OCI-LY7 (cell line): Measurements from ENCODE around the gene SCAP. TPM values are rescaled to one million over a fixed set of nuclear protein-coding genes. Genes with fewer than 3 reads are reported as not detected.
A peak's percentile ranks its signal among the peaks of the same experiment; 100 is the strongest.

Experiments
- BruUV-seq: library from RNA; stranded (reverse); fragments of 400-500 nt; replicated peaks from 2 replicates; lab custom pipeline; 2021; lab: Mats Ljungman, UMichigan
- CTCF ChIA-PET: fragments of 300-600 bp; sonication (Branson Sonifier 250); formaldehyde crosslinking; loops from one replicate; lab custom pipeline; 2022; ENCODE audit warnings: antibody characterized with exemption; ENCODE audit not compliant: unreplicated experiment; lab: Charles Lee
- POLR2A ChIA-PET: fragments of 300-600 bp; sonication (Branson Sonifier 250); formaldehyde crosslinking; loops from one replicate; lab custom pipeline; 2022; ENCODE audit warnings: antibody characterized with exemption; lab: Charles Lee
- DNase-seq: peaks from one replicate; pipeline ENCODE4 v3.0.0-alpha.2; 2015; ENCODE audit warnings: low spot score
- H2AFZ ChIP-seq: fragments of 200-600 bp; sonication (generic), shearing (Covaris generic); 2 replicates; pipeline ENCODE4 v1.6.1; 2014; ENCODE audit warnings: mild to moderate bottlenecking, antibody characterized with exemption, low read length, moderate library complexity
- H3K27ac ChIP-seq: fragments of 200-600 bp; sonication (generic); 2 replicates; pipeline ENCODE4 v1.5.1; 2014; ENCODE audit warnings: mixed run types, low read depth, mild to moderate bottlenecking, moderate library complexity, low read length, inconsistent platforms; ENCODE audit not compliant: poor library complexity, severe bottlenecking
- H3K36me3 ChIP-seq: fragments of 200-600 bp; sonication (generic); 2 replicates; pipeline ENCODE4 v1.6.1; 2014; ENCODE audit warnings: mild to moderate bottlenecking, antibody characterized with exemption, low read length, moderate library complexity, mixed read lengths; ENCODE audit not compliant: insufficient read depth
- H3K4me1 ChIP-seq: fragments of 200-600 bp; sonication (generic); 2 replicates; pipeline ENCODE4 v1.5.1; 2014; ENCODE audit warnings: mild to moderate bottlenecking, low read length; ENCODE audit not compliant: insufficient read depth, poor library complexity, severe bottlenecking
- H3K4me2 ChIP-seq: fragments of 200-600 bp; sonication (generic); 2 replicates; pipeline ENCODE4 v1.6.1; 2014; ENCODE audit warnings: mild to moderate bottlenecking, low read length
- H3K4me3 ChIP-seq: fragments of 200-600 bp; sonication (generic); 2 replicates; pipeline ENCODE4 v1.5.1; 2014; ENCODE audit warnings: mild to moderate bottlenecking, low read depth, low read length; ENCODE audit not compliant: poor library complexity, severe bottlenecking
- H3K79me2 ChIP-seq: fragments of 200-600 bp; sonication (generic); 2 replicates; pipeline ENCODE4 v1.6.1; 2016; ENCODE audit warnings: low read depth, mild to moderate bottlenecking, low read length, moderate library complexity, mixed read lengths; ENCODE audit not compliant: insufficient read depth
- H3K9me2 ChIP-seq: fragments of 200-600 bp; sonication (generic); 2 replicates; pipeline ENCODE4 v1.6.1; 2016; ENCODE audit warnings: mild to moderate bottlenecking, low read length, mixed read lengths; ENCODE audit not compliant: insufficient read depth
- H3K9me3 ChIP-seq: fragments of 200-600 bp; sonication (generic); 2 replicates; pipeline ENCODE4 v1.6.1; 2014; ENCODE audit warnings: mild to moderate bottlenecking, mixed run types, low read length, mixed read lengths
- H4K20me1 ChIP-seq: fragments of 200-600 bp; sonication (generic); 2 replicates; pipeline ENCODE4 v1.6.1; 2014; ENCODE audit warnings: mild to moderate bottlenecking, antibody characterized with exemption, low read length, moderate library complexity, mixed read lengths; ENCODE audit not compliant: insufficient read depth
- EZH2phosphoT487 ChIP-seq: fragments of 200-600 bp; sonication (generic); IDR thresholded peaks from 2 replicates; pipeline ENCODE4 v1.6.1; 2018; ENCODE audit warnings: low read depth, borderline replicate concordance, mild to moderate bottlenecking, mixed run types, antibody characterized with exemption, low read length, moderate library complexity, mixed read lengths
- intact Hi-C: fragments of 100-400 bp; cut with micrococcal nuclease; formaldehyde crosslinking; loops from one replicate; pipeline ENCODE4 v1.10.0; 2022; ENCODE audit not compliant: unreplicated experiment
- total RNA-seq, 2 experiments: library from RNA; depleted of rRNA in 1 of 2; stranded (reverse); fragments of >200 nt in 1 of 2; shearing (Covaris generic) in 1 of 2; gene quantifications; 2 replicates each; pipeline ENCODE4 v1.2.3, GENCODE V29; 2014 to 2022
- TF ChIP-seq, protein P1 (sequence below): fragments of 200-600 bp; sonication (generic); conservative IDR thresholded peaks from 2 replicates; pipeline ENCODE4 v1.5.1; 2014; ENCODE audit warnings: mild to moderate bottlenecking, antibody characterized with exemption, low read length, moderate library complexity, mixed read lengths

SCAP gene
- total RNA-seq, 2 experiments from 2014 or later = 63.7 to 70.5 TPM

DNA sequence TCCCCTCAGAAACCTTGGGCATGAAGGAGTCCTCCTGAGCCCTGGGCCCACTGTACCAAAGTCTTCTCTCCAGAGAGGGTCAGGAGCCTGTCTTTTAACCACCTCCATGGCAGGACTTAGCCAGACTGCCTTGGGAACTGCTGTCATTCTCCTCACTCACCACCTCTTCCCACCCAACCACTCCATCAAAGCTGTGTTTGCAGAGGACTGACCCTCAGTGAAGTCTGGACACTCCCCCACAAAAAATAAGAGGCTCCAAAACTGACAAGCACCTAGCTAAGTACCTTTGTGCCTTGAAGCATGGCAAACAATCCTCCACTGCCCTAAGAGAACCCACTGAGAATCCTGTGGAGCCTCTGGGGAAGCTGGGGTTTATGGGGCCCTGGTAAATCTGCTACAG is 2.3 kb upstream of the SCAP start:
- Histone ChIP-seq H3K9me2 (no peaks in the 10 kb centered on the region), H4K20me1 (no peaks in the 10 kb centered on the region), H3K36me3 (no peaks in the 10 kb centered on the region), H3K4me1 (peaks cover 20% of the 10 kb centered on the region), H3K4me3 (no peak overlapping the region), H3K9me3 (no peaks in the 10 kb centered on the region), H2AFZ (no peak overlapping the region), H3K27ac (no peak overlapping the region), H3K79me2 (peaks cover 24% of the 10 kb centered on the region), H3K4me2 (no peak overlapping the region)
- intact Hi-C loops = no loop called here
- no TSS peak for BruUV-seq
- TF ChIP-seq EZH2phosphoT487 = no peak
- TF ChIP-seq, protein P1, sequence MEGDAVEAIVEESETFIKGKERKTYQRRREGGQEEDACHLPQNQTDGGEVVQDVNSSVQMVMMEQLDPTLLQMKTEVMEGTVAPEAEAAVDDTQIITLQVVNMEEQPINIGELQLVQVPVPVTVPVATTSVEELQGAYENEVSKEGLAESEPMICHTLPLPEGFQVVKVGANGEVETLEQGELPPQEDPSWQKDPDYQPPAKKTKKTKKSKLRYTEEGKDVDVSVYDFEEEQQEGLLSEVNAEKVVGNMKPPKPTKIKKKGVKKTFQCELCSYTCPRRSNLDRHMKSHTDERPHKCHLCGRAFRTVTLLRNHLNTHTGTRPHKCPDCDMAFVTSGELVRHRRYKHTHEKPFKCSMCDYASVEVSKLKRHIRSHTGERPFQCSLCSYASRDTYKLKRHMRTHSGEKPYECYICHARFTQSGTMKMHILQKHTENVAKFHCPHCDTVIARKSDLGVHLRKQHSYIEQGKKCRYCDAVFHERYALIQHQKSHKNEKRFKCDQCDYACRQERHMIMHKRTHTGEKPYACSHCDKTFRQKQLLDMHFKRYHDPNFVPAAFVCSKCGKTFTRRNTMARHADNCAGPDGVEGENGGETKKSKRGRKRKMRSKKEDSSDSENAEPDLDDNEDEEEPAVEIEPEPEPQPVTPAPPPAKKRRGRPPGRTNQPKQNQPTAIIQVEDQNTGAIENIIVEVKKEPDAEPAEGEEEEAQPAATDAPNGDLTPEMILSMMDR = no peak
- CTCF ChIA-PET = no interaction called here
- POLR2A ChIA-PET = interaction anchor here (0.5 to 0.7 kb wide), 2 partner anchors 110 to 319 kb away, joined by 4 to 5 read pairs; no protein-coding TSS in a partner anchor
- DNase-seq = no peak

DNA sequence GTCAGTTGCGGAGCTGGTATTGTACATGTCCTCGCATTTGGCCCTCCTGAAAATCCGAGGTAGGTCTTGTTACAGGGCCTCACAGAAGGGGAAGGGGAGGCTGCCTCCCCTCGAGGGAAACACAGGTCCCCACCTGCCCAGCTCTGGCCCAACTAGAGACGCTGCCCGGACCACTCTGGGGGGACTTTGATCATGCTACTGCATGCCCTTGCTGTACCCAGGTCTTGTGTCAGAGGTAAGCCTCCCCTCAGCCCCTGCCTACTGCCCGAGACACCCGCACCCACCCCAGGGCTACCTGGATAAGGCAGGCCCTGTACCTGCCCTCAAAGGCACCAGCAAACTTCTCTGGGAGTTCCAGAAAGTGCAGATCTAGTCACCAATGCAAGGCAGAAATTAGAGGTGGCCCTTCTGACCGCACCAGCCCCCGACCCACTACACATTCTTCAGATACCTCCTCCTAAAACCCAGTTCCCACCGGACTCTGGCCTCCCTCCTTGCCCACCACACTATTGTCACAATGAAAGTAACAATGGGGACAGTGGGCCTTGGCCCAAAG is 981 bp upstream of the SCAP start:
- TF ChIP-seq, protein P1 = no peak
- TF ChIP-seq EZH2phosphoT487 = no peak
- Histone ChIP-seq H3K4me1 (peaks cover 13% of the 10 kb centered on the region), H3K9me2 (no peaks in the 10 kb centered on the region), H3K4me3 (no peak overlapping the region), H3K27ac (no peak overlapping the region), H3K79me2 (peaks cover 35% of the 10 kb centered on the region), H3K9me3 (no peaks in the 10 kb centered on the region), H3K4me2 (peak overlapping the region; percentile 37; the same call in 1 of the 2 replicates), H3K36me3 (no peaks in the 10 kb centered on the region), H4K20me1 (no peaks in the 10 kb centered on the region), H2AFZ (peak overlapping the region; percentile 85; the same call in 1 of the 2 replicates)
- POLR2A ChIA-PET = interaction anchor here (1.3 to 2.3 kb wide), 2 partner anchors 17 to 96 kb away, joined by 5 to 6 read pairs; partner anchors contain the start of gene PTPN23
- no peak for DNase-seq
- BruUV-seq = no TSS peak
- intact Hi-C loops = loop anchor here (1.0 kb wide), 1 partner anchor 55 kb away; no protein-coding TSS in a partner anchor
- CTCF ChIA-PET = interaction anchor here (0.7 kb wide), 1 partner anchor 55 kb away, joined by 5 read pairs; no protein-coding TSS in a partner anchor

DNA sequence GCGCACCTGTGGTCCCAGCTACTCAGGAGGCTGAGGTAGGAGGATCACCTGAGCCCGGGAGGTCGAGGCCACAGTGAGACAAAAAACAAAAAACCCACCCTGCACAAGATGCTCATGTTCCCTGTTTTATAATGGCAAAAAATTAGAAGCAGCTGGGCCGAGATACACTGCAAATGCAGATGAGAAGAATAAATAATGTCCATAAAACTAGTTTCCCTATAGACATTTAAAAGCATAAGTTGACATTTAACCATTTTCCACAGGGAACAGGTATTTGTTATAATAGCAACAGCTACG is 537 bp upstream of the SCAP start:
- ChIA-PET CTCF (interaction anchor here (0.7 kb wide), 1 partner anchor 54 kb away, joined by 5 read pairs; no protein-coding TSS in a partner anchor), POLR2A (interaction anchor here (1.3 to 2.3 kb wide), 2 partner anchors 17 to 95 kb away, joined by 5 to 6 read pairs; partner anchors contain the start of gene PTPN23)
- Histone ChIP-seq H3K4me1 (peaks cover 13% of the 10 kb centered on the region), H3K4me3 (peak overlapping the region; percentile 96), H3K9me2 (no peaks in the 10 kb centered on the region), H2AFZ (peak overlapping the region; percentile 85; the same call in 1 of the 2 replicates), H3K79me2 (peaks cover 39% of the 10 kb centered on the region), H3K4me2 (peak overlapping the region; percentile 37; the same call in 1 of the 2 replicates), H3K27ac (no peak overlapping the region), H3K36me3 (no peaks in the 10 kb centered on the region), H3K9me3 (no peaks in the 10 kb centered on the region), H4K20me1 (no peaks in the 10 kb centered on the region)
- TF ChIP-seq, protein P1 = no peak
- TF ChIP-seq EZH2phosphoT487 = no peak
- DNase-seq = no peak
- no TSS peak for BruUV-seq
- intact Hi-C loops = loop anchor here (1.0 kb wide), 1 partner anchor 55 kb away; no protein-coding TSS in a partner anchor
